Measurements from ENCODE around the gene FAM83E.
"Not testable (repeated sequence)": the region's sequence is repeated elsewhere in the genome, so short reads cannot be mapped to it uniquely, and the experiment has no call there.

Gene FAM83E

GRCh38 chr19:48587387-48587786, 27.5 kb downstream of the FAM83E start:
- H3K4me3 ChIP-seq (ENCODE audit: low read depth, low read length): no peak overlapping the region
- no peak for TF ChIP-seq CTCF (IDR thresholded peaks at IDR 0.05; ENCODE audit: control insufficient read depth, extremely low read depth, insufficient read depth)
- no peak for DNase-seq (ENCODE audit: low read depth)

- TF ChIP-seq CTCF (IDR thresholded peaks at IDR 0.05; ENCODE audit: control insufficient read depth, extremely low read depth, insufficient read depth): no peak
- DNase-seq (ENCODE audit: low read depth): no peak
- no peak overlapping the region for H3K4me3 ChIP-seq (ENCODE audit: low read depth, low read length)
Measured at GRCh38 chr19:48582168-48582567, 32.7 kb downstream of the FAM83E start.

DNA sequence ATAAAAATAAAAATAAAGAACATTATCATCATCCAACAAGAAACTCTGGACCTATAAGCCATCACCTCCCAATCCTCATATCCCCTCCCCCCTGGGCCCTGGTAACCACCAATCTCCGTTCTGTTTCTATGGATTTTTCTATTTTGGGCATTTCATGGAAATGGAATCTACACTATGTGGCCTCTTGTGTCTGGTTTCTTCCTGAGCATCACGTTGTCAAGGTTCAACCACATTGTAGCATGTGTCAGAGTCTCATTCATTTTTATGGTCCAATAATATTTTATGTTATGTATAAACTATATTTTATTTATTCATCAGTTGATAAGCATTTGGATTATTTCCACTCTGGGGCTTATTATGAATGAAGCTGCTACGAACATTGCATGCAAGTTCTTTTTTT, 36.0 kb downstream of the FAM83E start:
- H3K4me3 ChIP-seq (ENCODE audit: low read depth, low read length): no peak overlapping the region
- DNase-seq (ENCODE audit: low read depth): no peak
- no peak for TF ChIP-seq CTCF (IDR thresholded peaks at IDR 0.05; ENCODE audit: control insufficient read depth, extremely low read depth, insufficient read depth)

DNA sequence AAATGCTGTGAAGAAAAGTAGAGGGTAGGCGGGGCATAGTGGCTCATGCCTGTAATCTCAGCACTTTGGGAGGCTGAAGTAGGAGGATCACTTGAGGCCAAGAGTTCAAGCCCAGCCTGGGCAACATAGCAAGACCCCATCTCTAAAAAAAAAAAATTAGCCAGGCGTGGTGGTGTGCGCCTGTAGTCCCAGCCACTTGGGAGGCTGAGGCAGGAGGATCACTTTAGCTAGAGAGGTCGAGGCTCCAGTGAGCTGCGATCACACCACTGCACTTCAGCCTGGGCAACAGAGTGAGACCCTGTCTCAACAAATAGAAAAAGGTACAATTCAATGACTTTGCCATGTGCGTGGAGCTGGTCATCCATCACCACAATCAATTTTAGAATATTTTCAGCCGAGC, 37.0 kb downstream of the FAM83E start:
- not testable (repeated sequence) for H3K4me3 ChIP-seq (ENCODE audit: low read depth, low read length); DNase-seq (ENCODE audit: low read depth)

- H3K4me3 ChIP-seq (ENCODE audit: low read depth, low read length): no peak overlapping the region
- no peak for DNase-seq (ENCODE audit: low read depth)
- no peak for TF ChIP-seq CTCF (IDR thresholded peaks at IDR 0.05; ENCODE audit: control insufficient read depth, extremely low read depth, insufficient read depth)
Measured at GRCh38 chr19:48575931-48576622, 38.8 kb downstream of the FAM83E start.

GRCh38 chr19:48573163-48573505, 41.7 kb downstream of the FAM83E start:
- no peak overlapping the region for H3K4me3 ChIP-seq (ENCODE audit: low read depth, low read length)
- TF ChIP-seq CTCF (IDR thresholded peaks at IDR 0.05; ENCODE audit: control insufficient read depth, extremely low read depth, insufficient read depth): no peak
- no peak for DNase-seq (ENCODE audit: low read depth)

- DNase-seq (ENCODE audit: low read depth): peak; percentile 92
- no peak overlapping the region for H3K4me3 ChIP-seq (ENCODE audit: low read depth, low read length)
- TF ChIP-seq CTCF (IDR thresholded peaks at IDR 0.05; ENCODE audit: control insufficient read depth, extremely low read depth, insufficient read depth): no peak
Measured at GRCh38 chr19:48571378-48572162, 43.3 kb downstream of the FAM83E start.

Data from LNCaP clone FGC (cell line).